ENCODE results near the gene CLTA.

DNA sequence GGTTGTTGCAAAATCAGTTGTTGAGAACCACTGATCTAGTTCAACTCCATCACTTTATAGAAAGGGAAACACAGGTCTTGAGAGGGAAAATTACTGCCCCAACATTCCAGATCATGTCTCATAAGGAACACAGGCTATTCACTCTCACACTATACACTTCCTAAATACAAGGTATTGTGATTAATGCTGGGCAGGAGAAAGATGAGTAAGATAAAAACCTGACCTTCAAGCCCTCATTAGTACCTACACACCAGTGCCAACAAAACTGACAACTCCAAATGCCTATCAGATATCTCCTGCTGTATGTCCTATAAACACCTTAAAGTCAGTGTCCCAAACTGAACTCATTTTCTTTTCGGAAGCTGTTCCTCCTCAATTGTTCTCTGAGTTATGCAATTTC, 59.4 kb downstream of the CLTA start:
- no peak for TF ChIP-seq POLR2A (IDR thresholded peaks at IDR 0.05)
- TF ChIP-seq, protein P1, sequence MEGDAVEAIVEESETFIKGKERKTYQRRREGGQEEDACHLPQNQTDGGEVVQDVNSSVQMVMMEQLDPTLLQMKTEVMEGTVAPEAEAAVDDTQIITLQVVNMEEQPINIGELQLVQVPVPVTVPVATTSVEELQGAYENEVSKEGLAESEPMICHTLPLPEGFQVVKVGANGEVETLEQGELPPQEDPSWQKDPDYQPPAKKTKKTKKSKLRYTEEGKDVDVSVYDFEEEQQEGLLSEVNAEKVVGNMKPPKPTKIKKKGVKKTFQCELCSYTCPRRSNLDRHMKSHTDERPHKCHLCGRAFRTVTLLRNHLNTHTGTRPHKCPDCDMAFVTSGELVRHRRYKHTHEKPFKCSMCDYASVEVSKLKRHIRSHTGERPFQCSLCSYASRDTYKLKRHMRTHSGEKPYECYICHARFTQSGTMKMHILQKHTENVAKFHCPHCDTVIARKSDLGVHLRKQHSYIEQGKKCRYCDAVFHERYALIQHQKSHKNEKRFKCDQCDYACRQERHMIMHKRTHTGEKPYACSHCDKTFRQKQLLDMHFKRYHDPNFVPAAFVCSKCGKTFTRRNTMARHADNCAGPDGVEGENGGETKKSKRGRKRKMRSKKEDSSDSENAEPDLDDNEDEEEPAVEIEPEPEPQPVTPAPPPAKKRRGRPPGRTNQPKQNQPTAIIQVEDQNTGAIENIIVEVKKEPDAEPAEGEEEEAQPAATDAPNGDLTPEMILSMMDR (IDR thresholded peaks at IDR 0.05): no peak

All from heart left ventricle (tissue), 13 donors.